ENCODE measurements around the gene CEP78.

GRCh38 chr9:78214492-78214891, 21.4 kb upstream of the CEP78 start:
- no peak for TF ChIP-seq CTCF (IDR thresholded peaks at IDR 0.05 in 2 of 3, conservative IDR thresholded peaks at IDR 0.05 in 1 of 3; ENCODE audit: borderline replicate concordance in 1 of 3, insufficient read depth in 1 of 3, low read depth in 2 of 3, low read length in 2 of 3)
- TF ChIP-seq SP1 (IDR thresholded peaks at IDR 0.05; ENCODE audit: low read depth): no peak
- no peak for TF ChIP-seq SRF (IDR thresholded peaks at IDR 0.05; ENCODE audit: low read depth)
- no peak for TF ChIP-seq ZFX (IDR thresholded peaks at IDR 0.05)
- TF ChIP-seq POLR2A (IDR thresholded peaks at IDR 0.05; ENCODE audit: borderline replicate concordance, extremely low read depth, insufficient read depth, insufficient read length): no peak
- no peak for TF ChIP-seq MAX (IDR thresholded peaks at IDR 0.05)
- no peak for TF ChIP-seq ZNF274 (IDR thresholded peaks at IDR 0.05; ENCODE audit: low read depth, low read length)
- TF ChIP-seq RAD21 (IDR thresholded peaks at IDR 0.05; ENCODE audit: low read depth): no peak
- no peak for TF ChIP-seq POLR2AphosphoS5 (IDR thresholded peaks at IDR 0.05; ENCODE audit: low read depth, low read length)
- no peak for TF ChIP-seq REST (IDR thresholded peaks at IDR 0.05; ENCODE audit: low read depth)
